Keratinocyte (primary cell): ENCODE data around the gene NAPA. TPM values are rescaled to one million over a fixed set of nuclear protein-coding genes. Genes with fewer than 3 reads are reported as not detected.

Experiments
- DNase-seq: peaks from one replicate; pipeline ENCODE4 v3.0.0-alpha.2; 2011; ENCODE audit warnings: low read depth, missing footprints, low spot score
- FAIRE-seq: peaks from 2 replicates; lab custom pipeline; 2011; peaks lifted over from hg19 to GRCh38; lab: Jason Lieb, UNC
- H2AFZ ChIP-seq: 2 replicates; pipeline ENCODE4 v1.6.0; 2012; ENCODE audit warnings: low read length, control low read depth, inconsistent platforms; ENCODE audit not compliant: control insufficient read depth
- H3K27ac ChIP-seq: 2 replicates; pipeline ENCODE4 v1.5.1; 2011; ENCODE audit warnings: low read length; ENCODE audit not compliant: control insufficient read depth, insufficient read depth
- H3K27me3 ChIP-seq: 3 replicates; pipeline ENCODE4 v1.6.0; 2011; ENCODE audit warnings: low read length; ENCODE audit not compliant: control insufficient read depth, insufficient read depth; ENCODE audit errors: extremely low read depth
- H3K36me3 ChIP-seq, 2 experiments: 2 replicates in 1 of 2; 3 replicates in 1 of 2; pipeline ENCODE4 v1.5.1; 2011; ENCODE audit warnings: low read length in 2 of 2, mild to moderate bottlenecking in 1 of 2; ENCODE audit not compliant: control insufficient read depth in 2 of 2, insufficient read depth in 2 of 2; ENCODE audit errors: extremely low read depth in 1 of 2
- H3K4me1 ChIP-seq: 3 replicates; pipeline ENCODE4 v1.5.1; 2011; ENCODE audit warnings: low read length; ENCODE audit not compliant: control insufficient read depth, insufficient read depth; ENCODE audit errors: extremely low read depth
- H3K4me2 ChIP-seq: 3 replicates; pipeline ENCODE4 v1.6.0; 2011; ENCODE audit warnings: low read depth, low read length; ENCODE audit not compliant: control insufficient read depth, insufficient read depth; ENCODE audit errors: extremely low read depth
- H3K4me3 ChIP-seq, 3 experiments: fragments of 200-600 bp in 1 of 3; sonication (generic) in 1 of 3; 2 replicates in 2 of 3; 3 replicates in 1 of 3; pipeline ENCODE4 v1.5.1; 2011 to 2016; ENCODE audit warnings: low read length in 3 of 3, mild to moderate bottlenecking in 3 of 3, control low read depth in 2 of 3, inconsistent platforms in 1 of 3, low read depth in 1 of 3, mixed read lengths in 1 of 3, mixed run types in 1 of 3, moderate library complexity in 1 of 3; ENCODE audit not compliant: control insufficient read depth in 2 of 3, insufficient read depth in 2 of 3; ENCODE audit errors: extremely low read depth in 1 of 3
- H3K79me2 ChIP-seq: 2 replicates; pipeline ENCODE4 v1.6.0; 2012; ENCODE audit warnings: low read length; ENCODE audit not compliant: control insufficient read depth, insufficient read depth
- H3K9ac ChIP-seq: 3 replicates; pipeline ENCODE4 v1.6.0; 2011; ENCODE audit warnings: low read length; ENCODE audit not compliant: control insufficient read depth, insufficient read depth; ENCODE audit errors: extremely low read depth
- H3K9me1 ChIP-seq: 3 replicates; pipeline ENCODE4 v1.6.0; 2011; ENCODE audit warnings: low read length; ENCODE audit not compliant: control insufficient read depth, insufficient read depth; ENCODE audit errors: extremely low read depth
- H3K9me3 ChIP-seq: 2 replicates; pipeline ENCODE4 v1.5.1; 2012; ENCODE audit warnings: low read depth, low read length; ENCODE audit not compliant: control insufficient read depth
- H4K20me1 ChIP-seq: 3 replicates; pipeline ENCODE4 v1.6.0; 2011; ENCODE audit warnings: low read length; ENCODE audit not compliant: control insufficient read depth, insufficient read depth; ENCODE audit errors: extremely low read depth
- EZH2 ChIP-seq: IDR thresholded peaks from one replicate; pipeline ENCODE4 v1.6.1; 2012; ENCODE audit warnings: inconsistent platforms, mild to moderate bottlenecking, low read length, moderate library complexity
- dilution Hi-C: fragments of 300-500 bp; cut with MboI; formaldehyde crosslinking; loops from one replicate; pipeline ENCODE4 v1.7.0; 2020; ENCODE audit warnings: low sequenced_read_pairs; ENCODE audit not compliant: extremely low pct_ligation_motif_present
- polyA plus RNA-seq, 5 experiments: library from polyadenylated mRNA; depleted of rRNA in 3 of 5; stranded (reverse) in 3 of 5; stranded (forward) in 1 of 5; unstranded in 1 of 5; fragments of >200 nt; gene quantifications; 1 replicate in 1 of 5; 2 replicates in 3 of 5; 3 replicates in 1 of 5; pipeline versions ENCODE4 v1.2.1 to v1.2.3, GENCODE V29; 2011 to 2012; ENCODE audit warnings: missing spikeins in 2 of 5, low read depth in 1 of 5, low replicate concordance in 1 of 5
- TF ChIP-seq, protein P1 (sequence below), 3 experiments: IDR thresholded peaks in 1 of 3; conservative IDR thresholded peaks in 1 of 3; optimal IDR thresholded peaks in 1 of 3; 2 replicates in 2 of 3; 3 replicates in 1 of 3; pipeline versions ENCODE3 to v1.5.1; 2011; ENCODE audit warnings: low read length in 3 of 3, mild to moderate bottlenecking in 3 of 3, moderate library complexity in 2 of 3, control low read depth in 1 of 3, inconsistent platforms in 1 of 3; ENCODE audit not compliant: insufficient read depth in 2 of 3; ENCODE audit errors: extremely low read depth in 1 of 3

NAPA gene
- polyA plus RNA-seq, 1 donor (not counting 4 experiments of a cell fraction or from before 2014, with no cell fraction given): 89.0 TPM

DNA sequence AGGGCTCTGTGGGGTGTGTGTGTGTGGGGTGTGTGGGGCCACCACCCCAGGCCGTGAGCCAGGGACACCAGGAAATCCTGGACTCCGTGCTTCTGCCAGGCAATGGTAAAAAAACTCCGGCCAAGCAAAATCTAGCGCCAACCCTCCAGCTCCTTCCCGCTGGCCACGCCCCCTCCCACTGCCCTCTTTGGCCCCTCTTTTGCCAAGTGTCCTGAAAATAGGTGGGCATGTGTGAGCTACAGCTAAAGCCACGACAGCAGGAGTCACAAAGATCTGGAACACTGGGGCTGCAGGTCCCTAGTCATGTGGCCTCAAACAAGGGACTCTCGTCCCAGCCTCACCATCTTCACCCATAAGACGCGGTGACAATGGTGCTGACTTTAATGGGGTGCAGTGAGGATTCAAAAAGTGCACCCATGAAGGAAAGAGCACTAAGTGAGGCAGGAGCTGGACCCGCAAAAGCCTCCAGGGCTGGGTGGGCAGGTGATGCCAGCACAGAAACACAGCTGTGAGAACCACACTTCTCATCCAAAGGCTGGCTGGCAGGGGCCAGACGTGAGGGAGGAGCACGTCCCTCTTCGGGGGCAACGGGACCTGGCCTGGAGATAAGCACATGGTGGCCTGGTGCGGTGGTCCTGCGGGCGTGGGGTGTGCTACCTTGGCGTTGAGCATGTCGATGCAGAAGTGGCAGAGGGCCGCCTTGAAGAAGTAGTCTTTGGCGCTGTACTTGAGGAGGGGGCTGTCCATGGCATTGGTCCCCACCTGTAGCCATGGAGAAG lies 23.3 kb downstream of the NAPA start:
- H3K4me1 ChIP-seq: no peaks in the 10 kb centered on the region
- TF ChIP-seq, protein P1, sequence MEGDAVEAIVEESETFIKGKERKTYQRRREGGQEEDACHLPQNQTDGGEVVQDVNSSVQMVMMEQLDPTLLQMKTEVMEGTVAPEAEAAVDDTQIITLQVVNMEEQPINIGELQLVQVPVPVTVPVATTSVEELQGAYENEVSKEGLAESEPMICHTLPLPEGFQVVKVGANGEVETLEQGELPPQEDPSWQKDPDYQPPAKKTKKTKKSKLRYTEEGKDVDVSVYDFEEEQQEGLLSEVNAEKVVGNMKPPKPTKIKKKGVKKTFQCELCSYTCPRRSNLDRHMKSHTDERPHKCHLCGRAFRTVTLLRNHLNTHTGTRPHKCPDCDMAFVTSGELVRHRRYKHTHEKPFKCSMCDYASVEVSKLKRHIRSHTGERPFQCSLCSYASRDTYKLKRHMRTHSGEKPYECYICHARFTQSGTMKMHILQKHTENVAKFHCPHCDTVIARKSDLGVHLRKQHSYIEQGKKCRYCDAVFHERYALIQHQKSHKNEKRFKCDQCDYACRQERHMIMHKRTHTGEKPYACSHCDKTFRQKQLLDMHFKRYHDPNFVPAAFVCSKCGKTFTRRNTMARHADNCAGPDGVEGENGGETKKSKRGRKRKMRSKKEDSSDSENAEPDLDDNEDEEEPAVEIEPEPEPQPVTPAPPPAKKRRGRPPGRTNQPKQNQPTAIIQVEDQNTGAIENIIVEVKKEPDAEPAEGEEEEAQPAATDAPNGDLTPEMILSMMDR (optimal IDR thresholded peaks at IDR 0.05 in 1 of 3, IDR thresholded peaks at IDR 0.05 in 1 of 3, conservative IDR thresholded peaks at IDR 0.05 in 1 of 3; ENCODE audit: extremely low read depth in 1 of 3, insufficient read depth in 2 of 3, low read length in 3 of 3): no peak
- TF ChIP-seq EZH2: no peak
- H3K9ac ChIP-seq: no peak overlapping the region
- no peak for FAIRE-seq
- no peaks in the 10 kb centered on the region for H3K9me3 ChIP-seq
- H3K4me2 ChIP-seq: no peak overlapping the region
- no peak overlapping the region for H3K27ac ChIP-seq
- H3K9me1 ChIP-seq: no peaks in the 10 kb centered on the region
- no peaks in the 10 kb centered on the region for H3K79me2 ChIP-seq
- peaks cover 4% of the 10 kb centered on the region for H4K20me1 ChIP-seq
- H2AFZ ChIP-seq: no peak overlapping the region
- dilution Hi-C loops: no loop called here
- H3K27me3 ChIP-seq: no peaks in the 10 kb centered on the region
- H3K4me3 ChIP-seq: no peak overlapping the region
- H3K36me3 ChIP-seq: peaks cover 38 to 49% of the 10 kb centered on the region in 2 experiments
- DNase-seq: no peak

DNA sequence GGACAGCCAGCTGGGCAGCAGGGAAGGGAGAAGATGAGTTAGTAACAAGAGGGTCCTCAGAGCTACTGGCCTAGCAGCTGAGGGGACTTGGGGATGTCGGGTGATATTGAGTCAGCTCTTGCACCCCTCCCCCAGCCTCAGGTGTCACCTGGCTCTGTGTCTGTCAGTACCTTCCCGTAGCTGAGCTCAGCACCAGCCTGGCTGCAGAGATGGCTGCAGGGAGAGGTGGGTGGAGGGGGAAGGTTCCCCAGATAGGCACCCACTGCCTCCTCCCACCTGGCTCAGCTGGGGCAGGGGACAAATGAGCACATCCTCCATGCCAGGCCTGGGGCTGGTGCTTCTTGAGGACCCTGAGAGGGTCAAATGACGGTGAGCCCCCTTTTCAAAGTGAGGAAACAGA lies 24.0 kb downstream of the NAPA start:
- H3K9ac ChIP-seq: no peak overlapping the region
- DNase-seq: no peak
- no peaks in the 10 kb centered on the region for H3K9me1 ChIP-seq
- no peak overlapping the region for H3K4me2 ChIP-seq
- no peaks in the 10 kb centered on the region for H3K79me2 ChIP-seq
- peaks cover 4% of the 10 kb centered on the region for H4K20me1 ChIP-seq
- no peak overlapping the region for H3K27ac ChIP-seq
- FAIRE-seq: no peak
- H3K9me3 ChIP-seq: no peaks in the 10 kb centered on the region
- dilution Hi-C loops: no loop called here
- H3K4me1 ChIP-seq: no peaks in the 10 kb centered on the region
- H3K4me3 ChIP-seq: no peak overlapping the region
- TF ChIP-seq, protein P1 (optimal IDR thresholded peaks at IDR 0.05 in 1 of 3, IDR thresholded peaks at IDR 0.05 in 1 of 3, conservative IDR thresholded peaks at IDR 0.05 in 1 of 3; ENCODE audit: extremely low read depth in 1 of 3, insufficient read depth in 2 of 3, low read length in 3 of 3): no peak
- no peak for TF ChIP-seq EZH2
- H2AFZ ChIP-seq: no peak overlapping the region
- no peaks in the 10 kb centered on the region for H3K27me3 ChIP-seq
- peaks cover 31 to 47% of the 10 kb centered on the region in 2 experiments for H3K36me3 ChIP-seq
